ENCODE results near the gene SLC35B4.

The SLC35B4 gene

DNA sequence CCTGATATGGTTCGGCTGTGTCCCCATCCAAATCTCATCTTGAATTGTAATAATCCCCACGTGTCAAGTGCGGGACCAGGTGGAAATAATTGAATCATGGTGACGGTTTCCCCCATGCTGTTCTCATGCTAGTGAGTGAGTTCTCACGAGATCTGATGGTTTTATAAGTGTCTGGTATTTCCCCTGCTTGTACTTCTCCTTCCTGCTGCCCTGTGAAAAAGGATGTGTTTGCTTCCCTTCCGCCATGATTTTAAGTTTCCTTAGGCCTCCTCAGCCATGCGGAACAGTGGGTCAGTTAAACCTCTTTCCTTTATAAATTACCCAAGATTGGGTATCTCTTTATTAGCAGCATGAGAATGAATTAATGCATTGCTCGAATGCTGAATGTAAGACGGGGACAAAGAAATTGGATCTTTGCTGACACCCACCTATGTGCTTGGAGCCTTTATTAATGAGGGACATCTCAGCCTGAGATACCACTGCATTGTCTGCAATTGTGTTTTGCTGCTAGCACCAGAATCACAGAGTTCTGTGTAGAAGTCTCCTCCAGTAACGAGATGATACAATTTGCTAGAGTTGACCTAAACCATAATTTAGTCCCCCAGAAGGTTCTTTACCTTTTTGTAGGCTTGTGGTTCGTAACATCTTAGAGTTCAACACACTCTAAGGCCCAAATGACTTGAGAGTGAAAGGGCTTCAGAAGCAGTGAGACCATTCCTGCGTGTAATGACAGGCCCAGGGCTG lies 28.6 kb downstream of the SLC35B4 start:
- Histone ChIP-seq H3K36me3 (ENCODE audit: low read length) (no peaks in the 10 kb centered on the region), H3K9ac (ENCODE audit: low read length) (no peak overlapping the region), H3K4me3 (ENCODE audit: insufficient read depth, low read length, poor library complexity, severe bottlenecking) (no peak overlapping the region), H3K27me3 (ENCODE audit: low read length) (no peaks in the 10 kb centered on the region), H3K9me3 (ENCODE audit: insufficient read depth, low read length) (no peaks in the 10 kb centered on the region), H2AFZ (ENCODE audit: low read depth, low read length, severe bottlenecking) (no peak overlapping the region), H3K27ac (ENCODE audit: low read depth, low read length) (no peak overlapping the region), H3F3A (ENCODE audit: insufficient read depth) (no peaks in the 10 kb centered on the region), H3K4me2 (ENCODE audit: low read depth, low read length, poor library complexity, severe bottlenecking) (no peak overlapping the region), H3K79me2 (ENCODE audit: insufficient read depth, low read length) (no peaks in the 10 kb centered on the region), H3K9me2 (replicated peaks; ENCODE audit: insufficient read depth, low read length) (no peaks in the 10 kb centered on the region), H4K20me1 (ENCODE audit: low read depth, low read length) (no peaks in the 10 kb centered on the region)
- TF ChIP-seq EZH2phosphoT487 (conservative IDR thresholded peaks at IDR 0.05; ENCODE audit: low read length): no peak
- TF ChIP-seq, protein P1, sequence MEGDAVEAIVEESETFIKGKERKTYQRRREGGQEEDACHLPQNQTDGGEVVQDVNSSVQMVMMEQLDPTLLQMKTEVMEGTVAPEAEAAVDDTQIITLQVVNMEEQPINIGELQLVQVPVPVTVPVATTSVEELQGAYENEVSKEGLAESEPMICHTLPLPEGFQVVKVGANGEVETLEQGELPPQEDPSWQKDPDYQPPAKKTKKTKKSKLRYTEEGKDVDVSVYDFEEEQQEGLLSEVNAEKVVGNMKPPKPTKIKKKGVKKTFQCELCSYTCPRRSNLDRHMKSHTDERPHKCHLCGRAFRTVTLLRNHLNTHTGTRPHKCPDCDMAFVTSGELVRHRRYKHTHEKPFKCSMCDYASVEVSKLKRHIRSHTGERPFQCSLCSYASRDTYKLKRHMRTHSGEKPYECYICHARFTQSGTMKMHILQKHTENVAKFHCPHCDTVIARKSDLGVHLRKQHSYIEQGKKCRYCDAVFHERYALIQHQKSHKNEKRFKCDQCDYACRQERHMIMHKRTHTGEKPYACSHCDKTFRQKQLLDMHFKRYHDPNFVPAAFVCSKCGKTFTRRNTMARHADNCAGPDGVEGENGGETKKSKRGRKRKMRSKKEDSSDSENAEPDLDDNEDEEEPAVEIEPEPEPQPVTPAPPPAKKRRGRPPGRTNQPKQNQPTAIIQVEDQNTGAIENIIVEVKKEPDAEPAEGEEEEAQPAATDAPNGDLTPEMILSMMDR (IDR thresholded peaks at IDR 0.05; ENCODE audit: insufficient read depth, low read length, poor library complexity, severe bottlenecking): no peak

DNA sequence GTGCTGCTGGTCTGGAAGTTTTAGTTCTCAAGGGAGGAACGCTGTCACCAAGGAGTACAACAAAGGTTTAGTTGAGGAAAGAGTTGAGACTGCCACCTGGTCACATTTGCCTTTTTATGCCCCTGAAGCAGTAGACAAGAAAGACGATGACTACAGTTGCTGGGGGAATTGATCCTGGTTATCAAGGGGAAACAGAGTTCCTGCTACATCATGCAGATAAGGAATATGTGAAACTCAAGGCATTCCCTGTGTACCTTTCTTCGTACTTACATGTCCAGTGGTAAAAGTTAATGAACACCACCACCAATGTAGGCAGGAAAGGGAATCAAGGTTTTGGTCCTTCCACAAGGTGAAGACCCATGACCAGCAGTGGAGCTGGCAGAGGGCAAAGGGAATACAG lies 31.8 kb downstream of the SLC35B4 start:
- H3K9me3 ChIP-seq (ENCODE audit: insufficient read depth, low read length): no peaks in the 10 kb centered on the region
- H3K4me2 ChIP-seq (ENCODE audit: low read depth, low read length, poor library complexity, severe bottlenecking): no peak overlapping the region
- no peak overlapping the region for H2AFZ ChIP-seq (ENCODE audit: low read depth, low read length, severe bottlenecking)
- no peaks in the 10 kb centered on the region for H3K36me3 ChIP-seq (ENCODE audit: low read length)
- no peaks in the 10 kb centered on the region for H3K27me3 ChIP-seq (ENCODE audit: low read length)
- no peaks in the 10 kb centered on the region for H3K9me2 ChIP-seq (replicated peaks; ENCODE audit: insufficient read depth, low read length)
- TF ChIP-seq, protein P1 (IDR thresholded peaks at IDR 0.05; ENCODE audit: insufficient read depth, low read length, poor library complexity, severe bottlenecking): no peak
- no peak for TF ChIP-seq EZH2phosphoT487 (conservative IDR thresholded peaks at IDR 0.05; ENCODE audit: low read length)
- no peaks in the 10 kb centered on the region for H3F3A ChIP-seq (ENCODE audit: insufficient read depth)
- H4K20me1 ChIP-seq (ENCODE audit: low read depth, low read length): no peaks in the 10 kb centered on the region
- no peaks in the 10 kb centered on the region for H3K79me2 ChIP-seq (ENCODE audit: insufficient read depth, low read length)
- H3K4me3 ChIP-seq (ENCODE audit: insufficient read depth, low read length, poor library complexity, severe bottlenecking): no peak overlapping the region
- no peak overlapping the region for H3K9ac ChIP-seq (ENCODE audit: low read length)
- no peak overlapping the region for H3K27ac ChIP-seq (ENCODE audit: low read depth, low read length)

- TF ChIP-seq, protein P1 (IDR thresholded peaks at IDR 0.05; ENCODE audit: insufficient read depth, low read length, poor library complexity, severe bottlenecking): no peak
- TF ChIP-seq EZH2phosphoT487 (conservative IDR thresholded peaks at IDR 0.05; ENCODE audit: low read length): no peak
- Histone ChIP-seq H4K20me1 (ENCODE audit: low read depth, low read length) (no peaks in the 10 kb centered on the region), H3K9ac (ENCODE audit: low read length) (no peak overlapping the region), H3K79me2 (ENCODE audit: insufficient read depth, low read length) (no peaks in the 10 kb centered on the region), H3K36me3 (ENCODE audit: low read length) (no peaks in the 10 kb centered on the region), H3F3A (ENCODE audit: insufficient read depth) (no peaks in the 10 kb centered on the region), H3K27ac (ENCODE audit: low read depth, low read length) (no peak overlapping the region), H3K4me3 (ENCODE audit: insufficient read depth, low read length, poor library complexity, severe bottlenecking) (no peak overlapping the region), H3K27me3 (ENCODE audit: low read length) (no peaks in the 10 kb centered on the region), H3K9me2 (replicated peaks; ENCODE audit: insufficient read depth, low read length) (no peaks in the 10 kb centered on the region), H3K4me2 (ENCODE audit: low read depth, low read length, poor library complexity, severe bottlenecking) (no peak overlapping the region), H2AFZ (ENCODE audit: low read depth, low read length, severe bottlenecking) (no peak overlapping the region), H3K9me3 (ENCODE audit: insufficient read depth, low read length) (no peaks in the 10 kb centered on the region)
These were observed 32.7 kb downstream of the SLC35B4 start for GRCh38 chr7:134284011-134284410.
